ENCODE results near the gene MRPL37. TPM values are rescaled to one million over a fixed set of nuclear protein-coding genes. Genes with fewer than 3 reads are reported as not detected.

Gene MRPL37
- total and polyA plus RNA-seq, 2 donors (not counting 1 experiment from before 2014, with no cell fraction given): 9.6 to 37.0 TPM

GRCh38 chr1:54246116-54246721, 46.3 kb downstream of the MRPL37 start:
- WGBS (ENCODE audit: insufficient coverage): 98% methylated on average over 8 of the region's 10 CpGs

More at GRCh38 chr1:54246116-54246721, 46.3 kb downstream of the MRPL37 start:
- no peak overlapping the region for H3K27ac Mint-ChIP-seq
- no peak overlapping the region for H3K9ac ChIP-seq (ENCODE audit: low read length)
- no peak overlapping the region for H2AFZ ChIP-seq (ENCODE audit: insufficient read depth, low read depth, low read length, poor library complexity, severe bottlenecking)
- TF ChIP-seq CTCF (IDR thresholded peaks at IDR 0.05) (no peak), EZH2 (IDR thresholded peaks at IDR 0.05; ENCODE audit: borderline replicate concordance, insufficient read depth, low read depth, low read length, poor library complexity, severe bottlenecking) (no peak)
- intact Hi-C loops (cut with micrococcal nuclease): no loop called here
- H3K4me3 ChIP-seq (ENCODE audit: control extremely low read depth in 1 of 5, extremely low read depth in 1 of 5, insufficient read depth in 1 of 5, low read depth in 2 of 5, low read length in 4 of 5): no peak overlapping the region
- no peak for ATAC-seq (ENCODE audit: low read depth)
- no peaks in the 10 kb centered on the region for H3K27me3 ChIP-seq (replicated peaks in 1 of 4; ENCODE audit: control extremely low read depth in 1 of 4, control insufficient read depth in 3 of 4, insufficient read depth in 4 of 4, low read length in 3 of 4)
- no peaks in the 10 kb centered on the region for H3K4me1 ChIP-seq (ENCODE audit: control insufficient read depth in 2 of 2, insufficient read depth in 2 of 2, low read length in 2 of 2)
- ChIA-PET CTCF (no interaction called here), POLR2A (no interaction called here)
- no peaks in the 10 kb centered on the region for H3K27me3 Mint-ChIP-seq
- DNase-seq: no peak
- no peak overlapping the region for H3K27ac ChIP-seq (ENCODE audit: low read length in 2 of 2)
- H3K9me3 ChIP-seq (ENCODE audit: control extremely low read depth in 1 of 3, control insufficient read depth in 2 of 3, insufficient read depth in 1 of 3, low read length in 2 of 3): no peaks in the 10 kb centered on the region
- H4K20me1 ChIP-seq (ENCODE audit: control insufficient read depth, insufficient read depth, low read length, poor library complexity, severe bottlenecking): no peaks in the 10 kb centered on the region
- H3K9me3 Mint-ChIP-seq (ENCODE audit: insufficient read depth): no peaks in the 10 kb centered on the region
- H3K36me3 ChIP-seq (replicated peaks in 1 of 2; ENCODE audit: control extremely low read depth in 1 of 2, control insufficient read depth in 1 of 2, extremely low read depth in 1 of 2, insufficient read depth in 2 of 2, low read length in 1 of 2): peaks cover 0 to 5% of the 10 kb centered on the region in 2 experiments
- no peaks in the 10 kb centered on the region for H3K79me2 ChIP-seq (ENCODE audit: control insufficient read depth, insufficient read depth, low read length)
- no peak overlapping the region for H3K4me3 Mint-ChIP-seq
- H3K4me1 Mint-ChIP-seq: no peaks in the 10 kb centered on the region
- no peak overlapping the region for H3K4me2 ChIP-seq (replicated peaks; ENCODE audit: low read depth, low read length, poor library complexity, severe bottlenecking)
